ENCODE results near the gene TXNL4A.

The TXNL4A gene

DNA sequence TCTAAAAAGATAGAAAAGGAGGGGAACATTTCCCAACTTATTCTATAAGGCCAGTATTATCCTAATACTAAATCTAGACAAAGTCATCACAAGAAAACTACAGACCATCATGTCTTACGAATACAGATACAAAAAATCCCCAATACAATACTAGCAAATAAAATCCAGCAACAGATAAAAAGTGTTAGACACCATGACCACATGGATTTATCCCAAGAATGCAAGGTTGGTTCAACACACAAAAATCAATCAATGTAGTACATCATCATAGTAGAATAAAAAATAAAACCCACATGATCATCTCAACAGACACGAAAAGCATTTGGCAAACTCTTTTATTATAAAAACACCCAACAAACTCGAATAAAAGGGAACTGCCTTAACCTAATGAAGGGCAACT lies 55.5 kb downstream of the TXNL4A start:
- DNase-seq: no peak

DNA sequence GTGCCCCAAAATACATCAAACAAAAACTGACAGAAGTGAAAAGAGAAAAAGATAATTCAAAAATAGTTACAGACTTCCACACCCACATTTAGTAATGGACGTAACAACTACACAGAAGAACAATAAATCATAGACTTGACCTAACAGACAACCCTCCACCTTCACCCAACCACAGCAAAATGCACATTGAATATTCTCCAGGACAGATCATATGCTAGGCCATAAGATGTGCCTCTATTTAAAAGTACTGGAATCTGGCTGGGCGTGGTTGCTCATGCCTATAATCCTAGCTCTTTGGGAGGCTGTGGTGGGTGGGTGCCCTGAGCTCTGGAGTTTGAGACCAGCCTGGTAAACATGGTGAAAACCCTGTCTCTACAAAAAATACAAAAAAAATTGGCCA lies 56.9 kb downstream of the TXNL4A start:
- no peak for DNase-seq

DNA sequence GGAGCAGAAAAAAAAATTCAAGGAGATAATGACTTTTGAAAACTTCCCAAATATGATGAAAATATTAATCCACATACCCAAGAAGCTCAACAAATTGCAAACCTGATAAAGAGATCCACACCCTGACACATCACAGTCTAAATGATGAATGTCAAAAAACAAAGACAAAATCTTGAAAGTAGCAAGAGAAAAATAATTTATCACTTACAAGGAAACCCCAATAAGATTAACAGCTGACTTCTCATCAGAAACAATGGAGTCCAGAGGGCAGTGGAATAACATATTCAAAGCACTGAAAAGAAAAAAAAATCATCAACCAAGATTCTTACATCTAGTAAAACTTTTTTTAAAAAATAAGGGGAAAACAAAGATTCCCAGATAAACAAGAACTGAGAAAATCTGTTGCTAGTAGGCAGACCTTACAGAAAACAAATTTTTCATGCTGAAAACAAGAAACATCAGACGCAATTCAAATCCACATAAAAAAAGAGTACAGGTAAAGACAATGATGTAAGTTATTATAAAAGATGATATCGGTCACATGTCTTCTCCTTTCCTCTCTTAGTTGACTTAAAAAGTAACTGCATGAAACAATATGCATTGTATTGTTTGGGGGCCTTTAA lies 58.2 kb downstream of the TXNL4A start:
- DNase-seq: no peak

DNA sequence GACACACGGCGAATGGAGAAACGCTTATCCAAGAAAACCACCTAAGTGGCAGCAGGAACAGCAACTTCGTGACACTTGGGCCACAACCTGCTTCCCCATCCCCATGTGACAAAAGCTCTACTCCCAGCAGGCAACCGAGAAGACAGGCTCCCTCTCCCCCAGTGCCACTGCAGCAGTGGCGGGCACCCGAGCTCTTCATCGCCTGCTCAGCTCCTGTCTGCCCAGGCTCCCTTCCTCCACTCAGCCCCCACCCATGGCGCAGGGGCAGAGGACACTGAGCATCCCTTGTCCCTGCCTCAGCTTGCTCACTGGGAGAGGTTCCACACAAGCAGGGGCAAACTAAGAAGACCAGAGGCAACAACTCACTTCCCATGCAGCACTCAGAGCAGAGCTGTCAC lies 59.8 kb downstream of the TXNL4A start:
- DNase-seq: no peak

- DNase-seq: no peak
These were observed 60.5 kb downstream of the TXNL4A start for GRCh38 chr18:79927607-79928562.

- DNase-seq: no peak
These were observed 61.4 kb downstream of the TXNL4A start for GRCh38 chr18:79926715-79927606.

DNA sequence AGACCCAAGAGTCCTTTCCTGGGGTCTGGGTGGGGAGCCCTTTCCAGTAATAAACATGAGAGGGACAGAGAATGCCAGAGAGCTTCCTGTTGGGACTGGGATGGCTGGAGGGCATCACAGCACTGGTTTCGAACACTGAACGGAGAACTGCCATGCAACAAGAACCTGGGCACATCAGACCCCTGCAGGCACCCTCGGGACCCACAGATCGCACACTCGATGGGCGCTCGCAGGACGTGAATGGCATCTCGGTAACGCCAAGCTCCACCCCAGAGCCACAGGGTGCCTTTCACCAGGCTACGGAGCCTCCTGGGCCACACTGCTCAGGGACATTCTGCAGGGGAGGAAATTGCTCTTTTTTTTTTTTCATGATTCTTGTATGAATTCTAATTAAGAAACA lies 62.1 kb downstream of the TXNL4A start:
- DNase-seq: no peak

GRCh38 chr18:79924814-79925731 lies 63.3 kb downstream of the TXNL4A start:
- no peak for DNase-seq

- no peak for DNase-seq
These were observed 64.3 kb downstream of the TXNL4A start for GRCh38 chr18:79923896-79924585.

DNA sequence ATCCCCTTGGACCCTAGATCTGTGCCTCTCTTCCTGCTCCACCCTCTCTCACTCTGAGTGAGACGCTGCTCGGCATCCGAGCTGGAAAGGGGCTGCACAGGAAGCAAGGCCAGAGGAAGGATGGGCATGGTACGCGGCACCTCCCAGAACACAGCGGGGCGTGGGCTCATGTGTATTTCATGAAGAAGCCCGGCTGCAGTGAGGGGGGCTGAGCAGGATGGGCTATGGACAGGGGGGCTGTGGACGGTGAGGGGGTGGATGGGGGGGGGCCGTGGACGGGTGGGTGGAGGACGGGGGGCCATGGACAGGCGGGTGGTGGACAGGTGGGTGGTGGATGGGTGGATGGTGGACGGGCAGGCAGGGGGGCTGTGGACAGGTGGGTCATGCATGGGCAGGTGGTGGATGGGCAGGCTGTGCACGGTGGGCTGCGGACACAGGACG lies 65.4 kb downstream of the TXNL4A start:
- no peak for DNase-seq

DNA sequence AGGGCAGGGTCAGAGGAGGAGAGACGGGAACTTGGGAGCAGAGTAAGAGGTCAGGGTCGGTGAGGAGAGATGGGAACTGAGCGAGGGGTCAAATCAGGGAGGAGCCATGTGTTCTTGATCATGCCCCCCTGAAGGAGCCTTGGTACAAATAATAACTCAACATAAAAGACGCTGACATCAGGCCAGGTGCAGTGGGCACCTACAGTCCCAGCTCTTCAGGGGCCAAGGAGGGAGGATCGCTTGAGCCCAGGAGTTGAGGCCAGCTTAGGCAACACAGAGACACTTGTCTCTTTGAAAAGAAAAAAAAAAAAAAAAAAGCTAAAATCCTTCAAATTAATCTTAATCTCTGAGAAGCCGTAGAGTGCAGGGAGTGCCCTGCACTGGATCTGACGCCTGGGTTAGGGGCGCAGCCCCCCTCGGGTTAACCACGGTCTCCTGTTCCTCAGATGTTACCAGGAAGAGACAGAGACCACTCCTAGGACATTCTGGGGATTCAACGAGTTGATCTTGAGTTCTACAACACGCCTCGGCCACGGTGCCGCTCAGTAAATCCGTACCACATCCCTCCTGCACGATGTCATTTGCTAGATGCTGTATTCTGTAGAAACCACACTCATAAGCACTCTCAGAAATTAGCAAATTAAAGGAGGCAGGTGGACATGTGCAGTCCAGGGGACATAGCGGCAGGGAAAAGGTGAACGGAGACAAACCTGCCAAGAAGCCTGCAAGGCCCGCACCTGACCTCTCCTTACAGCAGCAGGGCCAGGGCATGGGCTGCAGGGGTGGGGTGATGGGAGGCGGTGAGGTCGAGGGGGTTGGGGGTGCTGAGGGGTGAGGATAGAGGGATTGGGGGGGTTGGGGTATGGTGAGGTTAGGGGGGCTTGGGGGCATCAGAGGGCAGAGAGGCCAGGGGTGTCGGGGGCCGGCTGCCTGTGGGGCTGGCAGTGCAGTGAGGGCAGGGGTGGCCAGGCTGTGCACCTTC lies 66.1 kb downstream of the TXNL4A start:
- no peak for DNase-seq
